HG03565 (cell line): ENCODE measurements around the gene SPRR1B.
"Not testable (repeated sequence)": the region's sequence is repeated elsewhere in the genome, so short reads cannot be mapped to it uniquely, and the experiment has no call there.

Experiments
- ATAC-seq: cut with Tn5 transposase; IDR thresholded peaks from one replicate; pipeline ENCODE4 v1.9.1; 2021; ENCODE audit warnings: mild to moderate bottlenecking, moderate library complexity; ENCODE audit not compliant: unreplicated experiment

Gene SPRR1B

GRCh38 chr1:153030895-153031294 lies at the start of gene SPRR1B:
TSS of gene SPRR1B (plus strand) at chr1:153031203. CDS start at chr1:153032346, 1,143 bp downstream.
- ATAC-seq: no peak

- ATAC-seq: no peak
These were observed 48.9 kb upstream of the SPRR1B start for GRCh38 chr1:152982076-152982475.

- ATAC-seq: no peak
These were observed 47.8 kb upstream of the SPRR1B start for GRCh38 chr1:152983234-152983633.

GRCh38 chr1:152983743-152984142 lies 47.3 kb upstream of the SPRR1B start, which contains the start of gene SPRR1A:
TSS of gene SPRR1A (plus strand) at chr1:152984081. CDS start at chr1:152985231, 1,150 bp downstream.
- ATAC-seq: no peak

GRCh38 chr1:152986578-152986977 lies 44.4 kb upstream of the SPRR1B start:
- ATAC-seq: no peak

GRCh38 chr1:152993186-152993585 lies 37.8 kb upstream of the SPRR1B start:
- ATAC-seq: no peak

GRCh38 chr1:152995842-152996241 lies 35.2 kb upstream of the SPRR1B start:
- ATAC-seq: no peak

- no peak for ATAC-seq
These were observed 34.2 kb upstream of the SPRR1B start for GRCh38 chr1:152996633-152997400.

GRCh38 chr1:152997901-152998300 lies 33.1 kb upstream of the SPRR1B start:
- no peak for ATAC-seq

GRCh38 chr1:152998476-152998875 lies 32.5 kb upstream of the SPRR1B start:
- no peak for ATAC-seq

GRCh38 chr1:152999818-153000217 lies 31.2 kb upstream of the SPRR1B start:
- ATAC-seq: no peak

- no peak for ATAC-seq
These were observed 30.7 kb upstream of the SPRR1B start for GRCh38 chr1:153000294-153000693.

- ATAC-seq: no peak
These were observed 29.6 kb upstream of the SPRR1B start, which contains the start of gene SPRR3 for GRCh38 chr1:153001382-153001781. TSS of gene SPRR3 (plus strand) at chr1:153001749. CDS start at chr1:153003021, 1,272 bp downstream.

- not testable (repeated sequence) for ATAC-seq
These were observed 19.7 kb upstream of the SPRR1B start for GRCh38 chr1:153011235-153011758.

GRCh38 chr1:153021829-153022228 lies 9.2 kb upstream of the SPRR1B start:
- not testable (repeated sequence) for ATAC-seq

- ATAC-seq: not testable (repeated sequence)
These were observed 8.7 kb upstream of the SPRR1B start for GRCh38 chr1:153022340-153022739.

GRCh38 chr1:153023109-153023508 lies 7.9 kb upstream of the SPRR1B start:
- ATAC-seq: no peak

GRCh38 chr1:153024413-153024812 lies 6.6 kb upstream of the SPRR1B start:
- no peak for ATAC-seq

GRCh38 chr1:153025797-153026196 lies 5.2 kb upstream of the SPRR1B start:
- no peak for ATAC-seq

- ATAC-seq: no peak
These were observed 2.2 kb upstream of the SPRR1B start for GRCh38 chr1:153028766-153029165.

GRCh38 chr1:153032073-153032472 lies 1.1 kb downstream of the SPRR1B start:
- ATAC-seq: no peak

GRCh38 chr1:153032677-153033308 lies 1.8 kb downstream of the SPRR1B start:
- ATAC-seq: no peak
